Measurements from ENCODE around the gene LRRTM4.

- TF ChIP-seq CTCF (IDR thresholded peaks at IDR 0.05 in 4 of 5, conservative IDR thresholded peaks at IDR 0.05 in 1 of 5) = no peak
- TF ChIP-seq POLR2A (IDR thresholded peaks at IDR 0.05) = no peak
Measured at GRCh38 chr2:76745605-76746004, 776.6 kb downstream of the LRRTM4 start.

Data from gastrocnemius medialis (tissue), 4 donors.